ENCODE data around the gene ACER2. TPM values are rescaled to one million over a fixed set of nuclear protein-coding genes. Genes with fewer than 3 reads are reported as not detected.
"Not testable (repeated sequence)": the region's sequence is repeated elsewhere in the genome, so short reads cannot be mapped to it uniquely, and the experiment has no call there.

ACER2 gene
- total and polyA plus RNA-seq, 2 of the 8 experiments (the other 6 are each of a cell fraction or from before 2014, with no cell fraction given) = 7.4 to 8.8 TPM

- no peak for TF ChIP-seq CTCF (IDR thresholded peaks at IDR 0.05; ENCODE audit: control extremely low read depth in 1 of 3, insufficient read depth in 1 of 3, low read depth in 1 of 3, low read length in 3 of 3)
These were observed 27.2 kb upstream of the ACER2 start (continued) for GRCh38 chr9:19381656-19382055.

- CTCF ChIA-PET (ENCODE audit: partially characterized antibody) = interaction anchor here (1.2 kb wide), 1 partner anchor 61 kb away, joined by 3 read pairs; no protein-coding TSS in a partner anchor
- not testable (repeated sequence) for H3K79me1 ChIP-seq (ENCODE audit: low read depth, low read length); H3K14ac ChIP-seq (ENCODE audit: insufficient read length)
These were observed 23.6 kb upstream of the ACER2 start for GRCh38 chr9:19385212-19385611.

More at GRCh38 chr9:19385212-19385611, 23.6 kb upstream of the ACER2 start:
- not testable (repeated sequence) for H3K27me3 ChIP-seq (replicated peaks in 1 of 4; ENCODE audit: control insufficient read depth in 3 of 4, extremely low read depth in 1 of 4, insufficient read depth in 3 of 4, low read length in 3 of 4); H2AFZ ChIP-seq (ENCODE audit: low read length); H2BK15ac ChIP-seq (ENCODE audit: low read length); H3K79me2 ChIP-seq (ENCODE audit: control insufficient read depth in 1 of 2, insufficient read depth in 2 of 2, low read length in 2 of 2); H3K9me3 ChIP-seq (ENCODE audit: insufficient read depth in 2 of 2, low read depth in 1 of 2, low read length in 1 of 2); H2BK120ac ChIP-seq (replicated peaks; ENCODE audit: low read depth, low read length); FAIRE-seq; H2BK12ac ChIP-seq (ENCODE audit: low read depth, low read length); DNase-seq (ENCODE audit: low read depth in 1 of 2, low spot score in 2 of 2); H4K5ac ChIP-seq (ENCODE audit: insufficient read length, low read depth, low read length); H4K91ac ChIP-seq (replicated peaks; ENCODE audit: insufficient read length, low read length); H3K4me3 ChIP-seq (ENCODE audit: extremely low read depth in 1 of 4, insufficient read depth in 2 of 4, low read depth in 3 of 4, low read length in 4 of 4); H3K4ac ChIP-seq (replicated peaks; ENCODE audit: insufficient read length, low read depth, low read length); H3K18ac ChIP-seq (ENCODE audit: extremely low read depth, low read length); H3K23ac ChIP-seq (ENCODE audit: insufficient read length); H4K8ac ChIP-seq (ENCODE audit: extremely low read depth, insufficient read depth, low read length); H3K23me2 ChIP-seq (ENCODE audit: low read depth, low read length); H2BK5ac ChIP-seq (ENCODE audit: low read depth, low read length); H4K20me1 ChIP-seq (replicated peaks in 1 of 2; ENCODE audit: control insufficient read depth in 1 of 2, insufficient read depth in 2 of 2, low read length in 2 of 2); H3K56ac ChIP-seq (replicated peaks; ENCODE audit: insufficient read length, low read depth, low read length); H3K4me2 ChIP-seq (ENCODE audit: insufficient read depth in 1 of 2, low read depth in 2 of 2, low read length in 2 of 2); H3K27ac ChIP-seq (ENCODE audit: low read depth, low read length); H3K9ac ChIP-seq (replicated peaks in 1 of 4; ENCODE audit: extremely low read depth in 1 of 4, low read depth in 3 of 4, low read length in 3 of 4); H2AK5ac ChIP-seq (ENCODE audit: low read depth, low read length); H3K36me3 ChIP-seq (ENCODE audit: control insufficient read depth in 2 of 4, insufficient read depth in 4 of 4, low read length in 3 of 4); H2BK20ac ChIP-seq (ENCODE audit: low read length); H3K4me1 ChIP-seq (replicated peaks in 1 of 4; ENCODE audit: control insufficient read depth in 3 of 4, insufficient read depth in 4 of 4, low read length in 3 of 4)
- 96% methylated on average over 14 of the region's 14 CpGs; no CpG with 5 or more reads in 1 of the 2 experiments for WGBS, 2 experiments (ENCODE audit: extremely low coverage in 1 of 2, insufficient coverage in 1 of 2, insufficient read length in 1 of 2, insufficient replicate concordance in 2 of 2, low coverage in 1 of 2, low lambda C conversion rate in 2 of 2, missing lambda C conversion rate in 1 of 2)
- POLR2A ChIA-PET (ENCODE audit: partially characterized antibody) = interaction anchor here (0.6 to 1.5 kb wide), 3 partner anchors 10 to 167 kb away, joined by 4 read pairs; no protein-coding TSS in a partner anchor

All from H1 (cell line).